ENCODE data around the gene EGFL7. TPM values are rescaled to one million over a fixed set of nuclear protein-coding genes. Genes with fewer than 3 reads are reported as not detected.

EGFL7 gene
- total and polyA plus RNA-seq, 9 donors: 56.8 to 95.9 (median 63.7) TPM

GRCh38 chr9:136720251-136720897, 57.7 kb downstream of the EGFL7 start:
- 18% methylated on average over 10 of the region's 20 CpGs for WGBS (ENCODE audit: insufficient coverage)
- peak; percentile 95 for DNase-seq
- no peaks in the 10 kb centered on the region for H3K27me3 ChIP-seq (ENCODE audit: control insufficient read depth, insufficient read depth, low read length)
- peaks cover 37% of the 10 kb centered on the region for H3K4me1 ChIP-seq (ENCODE audit: control insufficient read depth, insufficient read depth, low read length)
- H3K36me3 ChIP-seq (ENCODE audit: control insufficient read depth, insufficient read depth, low read length): peaks cover 47% of the 10 kb centered on the region
- peak overlapping the region; percentile 59 for H3K27ac ChIP-seq (ENCODE audit: low read length)
- H3K9me3 ChIP-seq (replicated peaks; ENCODE audit: control insufficient read depth, low read depth, low read length): no peaks in the 10 kb centered on the region
- H3K4me3 ChIP-seq (ENCODE audit: low read length): no peak overlapping the region

GRCh38 chr9:136720898-136721338, 58.2 kb downstream of the EGFL7 start:
- Histone ChIP-seq H3K4me3 (ENCODE audit: low read length) (no peak overlapping the region), H3K27ac (ENCODE audit: low read length) (peak overlapping the region; percentile 59), H3K27me3 (ENCODE audit: control insufficient read depth, insufficient read depth, low read length) (no peaks in the 10 kb centered on the region), H3K4me1 (ENCODE audit: control insufficient read depth, insufficient read depth, low read length) (peaks cover 42% of the 10 kb centered on the region), H3K9me3 (replicated peaks; ENCODE audit: control insufficient read depth, low read depth, low read length) (no peaks in the 10 kb centered on the region), H3K36me3 (ENCODE audit: control insufficient read depth, insufficient read depth, low read length) (peaks cover 52% of the 10 kb centered on the region)
- 63% methylated on average over 11 of the region's 11 CpGs for WGBS (ENCODE audit: insufficient coverage)
- DNase-seq: no peak

- Histone ChIP-seq H3K36me3 (ENCODE audit: control insufficient read depth, insufficient read depth, low read length) (peaks cover 58% of the 10 kb centered on the region), H3K4me3 (ENCODE audit: low read length) (no peak overlapping the region), H3K27ac (ENCODE audit: low read length) (peak overlapping the region; percentile 35), H3K9me3 (replicated peaks; ENCODE audit: control insufficient read depth, low read depth, low read length) (no peaks in the 10 kb centered on the region), H3K27me3 (ENCODE audit: control insufficient read depth, insufficient read depth, low read length) (no peaks in the 10 kb centered on the region), H3K4me1 (ENCODE audit: control insufficient read depth, insufficient read depth, low read length) (peaks cover 48% of the 10 kb centered on the region)
- DNase-seq: no peak
- WGBS (ENCODE audit: insufficient coverage): 71% methylated on average over 26 of the region's 30 CpGs
Measured at GRCh38 chr9:136721339-136722092, 58.8 kb downstream of the EGFL7 start.

Other genes with a start within 250 kb of the EGFL7 start
- 5.9 TPM for gene INPP5E, start 223.1 kb upstream of the EGFL7 start, total RNA-seq
- gene INPP5E, start 223.1 kb upstream of the EGFL7 start, polyA plus RNA-seq (ENCODE audit: insufficient read depth in 1 of 8, insufficient read length in 8 of 8, low replicate concordance in 1 of 8): 10 to 100 TPM in 5 of 8 donors, 1 to 10 TPM in 3; 8.9 to 14.4 (median 11.0) TPM
- gene SEC16A, start 179.9 kb upstream of the EGFL7 start, total RNA-seq: 17.9 TPM
- 10 to 100 TPM; 34.9 to 52.7 (median 38.3) TPM for gene SEC16A, start 179.9 kb upstream of the EGFL7 start, polyA plus RNA-seq (ENCODE audit: insufficient read depth in 1 of 8, insufficient read length in 8 of 8, low replicate concordance in 1 of 8)
- 16.7 TPM for gene NOTCH1, start 116.9 kb upstream of the EGFL7 start, total RNA-seq
- 10 to 100 TPM; 18.5 to 39.5 (median 27.9) TPM for gene NOTCH1, start 116.9 kb upstream of the EGFL7 start, polyA plus RNA-seq (ENCODE audit: insufficient read depth in 1 of 8, insufficient read length in 8 of 8, low replicate concordance in 1 of 8)
- 12.6 TPM for gene AGPAT2, start 24.5 kb downstream of the EGFL7 start, total RNA-seq
- gene AGPAT2, start 24.5 kb downstream of the EGFL7 start, polyA plus RNA-seq (ENCODE audit: insufficient read depth in 1 of 8, insufficient read length in 8 of 8, low replicate concordance in 1 of 8): 10 to 100 TPM; 11.3 to 22.2 (median 14.9) TPM
- gene DIPK1B, start 49.7 kb downstream of the EGFL7 start, total RNA-seq: 20.3 TPM
- gene DIPK1B, start 49.7 kb downstream of the EGFL7 start, polyA plus RNA-seq (ENCODE audit: insufficient read depth in 1 of 8, insufficient read length in 8 of 8, low replicate concordance in 1 of 8): 10 to 100 TPM; 14.1 to 25.3 (median 21.3) TPM
- gene LCN10, start 80.0 kb downstream of the EGFL7 start, total RNA-seq: 12.3 TPM
- gene LCN10, start 80.0 kb downstream of the EGFL7 start, polyA plus RNA-seq (ENCODE audit: insufficient read depth in 1 of 8, insufficient read length in 8 of 8, low replicate concordance in 1 of 8): 10 to 100 TPM in 4 of 8 donors, 1 to 10 TPM in 4; 2.5 to 15.5 (median 9.8) TPM
- not detected for gene LCN6, start 85.6 kb downstream of the EGFL7 start, total RNA-seq
- under 1 TPM in 2 of 8 donors, not detected in 6; 0.30 to 0.31 TPM for gene LCN6, start 85.6 kb downstream of the EGFL7 start, polyA plus RNA-seq (ENCODE audit: insufficient read depth in 1 of 8, insufficient read length in 8 of 8, low replicate concordance in 1 of 8)
- 6.9 TPM for gene LCN8, start 95.3 kb downstream of the EGFL7 start, total RNA-seq
- gene LCN8, start 95.3 kb downstream of the EGFL7 start, polyA plus RNA-seq (ENCODE audit: insufficient read depth in 1 of 8, insufficient read length in 8 of 8, low replicate concordance in 1 of 8): 10 to 100 TPM in 1 of 8 donors, 1 to 10 TPM in 7; 1.6 to 12.8 (median 3.9) TPM
- not detected for gene LCN15, start 101.6 kb downstream of the EGFL7 start, total RNA-seq
- gene LCN15, start 101.6 kb downstream of the EGFL7 start, polyA plus RNA-seq (ENCODE audit: insufficient read depth in 1 of 8, insufficient read length in 8 of 8, low replicate concordance in 1 of 8): 1 to 10 TPM in 1 of 8 donors, under 1 TPM in 7; 0.16 to 4.0 (median 0.68) TPM
- 43.8 TPM for gene TMEM141, start 128.4 kb downstream of the EGFL7 start, total RNA-seq
- gene TMEM141, start 128.4 kb downstream of the EGFL7 start, polyA plus RNA-seq (ENCODE audit: insufficient read depth in 1 of 8, insufficient read length in 8 of 8, low replicate concordance in 1 of 8): 10 to 100 TPM; 34.2 to 53.2 (median 44.6) TPM
- 0.84 TPM for gene CCDC183, start 133.4 kb downstream of the EGFL7 start, total RNA-seq
- 1 to 10 TPM; 1.2 to 4.6 (median 2.2) TPM for gene CCDC183, start 133.4 kb downstream of the EGFL7 start, polyA plus RNA-seq (ENCODE audit: insufficient read depth in 1 of 8, insufficient read length in 8 of 8, low replicate concordance in 1 of 8)
- 37.6 TPM for gene RABL6, start 145.0 kb downstream of the EGFL7 start, total RNA-seq
- 10 to 100 TPM; 53.6 to 66.0 (median 61.1) TPM for gene RABL6, start 145.0 kb downstream of the EGFL7 start, polyA plus RNA-seq (ENCODE audit: insufficient read depth in 1 of 8, insufficient read length in 8 of 8, low replicate concordance in 1 of 8)
- 1.2 TPM for gene AJM1, start 179.6 kb downstream of the EGFL7 start, total RNA-seq
- gene AJM1, start 179.6 kb downstream of the EGFL7 start, polyA plus RNA-seq (ENCODE audit: insufficient read depth in 1 of 8, insufficient read length in 8 of 8, low replicate concordance in 1 of 8): 1 to 10 TPM; 1.5 to 3.7 (median 2.5) TPM
- 145 TPM for gene PHPT1, start 186.5 kb downstream of the EGFL7 start, total RNA-seq
- gene PHPT1, start 186.5 kb downstream of the EGFL7 start, polyA plus RNA-seq (ENCODE audit: insufficient read depth in 1 of 8, insufficient read length in 8 of 8, low replicate concordance in 1 of 8): 100 to 1,000 TPM; 103 to 137 (median 114) TPM
- gene MAMDC4, start 189.4 kb downstream of the EGFL7 start, total RNA-seq: 4.7 TPM
- 10 to 100 TPM in 2 of 8 donors, 1 to 10 TPM in 6; 2.7 to 33.5 (median 5.7) TPM for gene MAMDC4, start 189.4 kb downstream of the EGFL7 start, polyA plus RNA-seq (ENCODE audit: insufficient read depth in 1 of 8, insufficient read length in 8 of 8, low replicate concordance in 1 of 8)
- gene EDF1, start 203.4 kb downstream of the EGFL7 start, total RNA-seq: 418 TPM
- 100 to 1,000 TPM; 343 to 402 (median 381) TPM for gene EDF1, start 203.4 kb downstream of the EGFL7 start, polyA plus RNA-seq (ENCODE audit: insufficient read depth in 1 of 8, insufficient read length in 8 of 8, low replicate concordance in 1 of 8)
- gene TRAF2, start 223.6 kb downstream of the EGFL7 start, total RNA-seq: 5.4 TPM
- gene TRAF2, start 223.6 kb downstream of the EGFL7 start, polyA plus RNA-seq (ENCODE audit: insufficient read depth in 1 of 8, insufficient read length in 8 of 8, low replicate concordance in 1 of 8): 10 to 100 TPM in 5 of 8 donors, 1 to 10 TPM in 3; 9.1 to 11.9 (median 10.3) TPM

Data from muscle of leg (tissue), 11 donors.